Activated CD4-positive, alpha-beta T cell treated with anti-CD3 and anti-CD28 coated beads for 1 hour (primary cell): Measurements from ENCODE around the gene TMEM63B.
"Not testable (repeated sequence)": the region's sequence is repeated elsewhere in the genome, so short reads cannot be mapped to it uniquely, and the experiment has no call there.

Source experiments
- DNase-seq: peaks from one replicate; pipeline ENCODE4 v3.0.0-alpha.2; 2020

The TMEM63B gene

GRCh38 chr6:44172731-44173500, 45.6 kb downstream of the TMEM63B start:
- peak; percentile 63 for DNase-seq

DNA sequence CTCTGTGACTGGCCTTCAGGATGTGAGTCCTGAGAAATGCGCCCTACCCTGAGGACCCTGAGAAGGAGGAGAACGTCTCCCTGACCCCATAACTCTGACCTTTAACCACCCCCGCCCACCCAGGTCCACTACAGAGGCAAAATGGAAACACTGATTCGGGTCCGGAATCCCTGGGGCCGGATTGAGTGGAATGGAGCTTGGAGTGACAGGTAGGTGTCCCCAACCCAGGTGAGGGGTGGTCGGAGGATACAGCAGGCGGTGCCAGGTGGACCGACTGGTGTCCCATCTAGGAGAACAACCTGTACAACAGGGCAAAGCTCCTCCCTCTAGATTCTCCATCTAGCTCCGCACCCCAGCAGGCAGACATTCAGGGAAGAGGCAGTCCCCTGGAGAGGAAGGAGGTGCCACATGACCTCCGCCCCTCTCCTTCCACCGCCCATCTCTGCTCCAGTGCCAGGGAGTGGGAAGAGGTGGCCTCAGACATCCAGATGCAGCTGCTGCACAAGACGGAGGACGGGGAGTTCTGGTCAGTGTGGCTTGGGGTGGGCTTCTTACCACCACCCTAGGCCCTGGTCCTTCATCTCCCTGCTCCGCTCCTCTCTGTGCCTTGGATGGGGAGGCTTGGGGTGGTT, 48.9 kb downstream of the TMEM63B start:
- no peak for DNase-seq

DNA sequence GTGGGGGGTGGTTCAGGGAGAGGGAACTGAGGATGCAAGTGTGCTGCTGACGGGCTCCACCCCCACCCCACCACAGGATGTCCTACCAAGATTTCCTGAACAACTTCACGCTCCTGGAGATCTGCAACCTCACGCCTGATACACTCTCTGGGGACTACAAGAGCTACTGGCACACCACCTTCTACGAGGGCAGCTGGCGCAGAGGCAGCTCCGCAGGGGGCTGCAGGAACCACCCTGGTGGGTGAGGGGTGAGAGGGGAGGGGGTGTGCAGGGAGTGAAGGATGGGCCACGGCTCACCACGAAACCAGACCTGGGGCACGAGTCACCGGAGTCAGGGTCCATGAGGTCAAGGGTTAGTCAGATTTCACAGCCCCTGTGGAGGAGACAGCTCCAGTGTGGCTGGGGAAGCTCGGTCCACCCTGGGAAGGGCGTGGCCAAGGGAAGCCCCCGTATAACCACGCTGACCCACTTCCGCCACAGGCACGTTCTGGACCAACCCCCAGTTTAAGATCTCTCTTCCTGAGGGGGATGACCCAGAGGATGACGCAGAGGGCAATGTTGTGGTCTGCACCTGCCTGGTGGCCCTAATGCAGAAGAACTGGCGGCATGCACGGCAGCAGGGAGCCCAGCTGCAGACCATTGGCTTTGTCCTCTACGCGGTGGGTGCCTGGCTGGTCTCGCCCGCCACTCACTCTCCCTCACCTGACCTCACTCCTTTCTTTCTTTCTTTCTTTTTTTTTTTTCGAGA, 49.6 kb downstream of the TMEM63B start:
- no peak for DNase-seq

GRCh38 chr6:44177691-44178423, 50.5 kb downstream of the TMEM63B start:
- no peak for DNase-seq

- no peak for DNase-seq
These were observed 51.2 kb downstream of the TMEM63B start for GRCh38 chr6:44178424-44179071.

- DNase-seq = no peak
These were observed 51.8 kb downstream of the TMEM63B start for GRCh38 chr6:44179072-44179536.

DNA sequence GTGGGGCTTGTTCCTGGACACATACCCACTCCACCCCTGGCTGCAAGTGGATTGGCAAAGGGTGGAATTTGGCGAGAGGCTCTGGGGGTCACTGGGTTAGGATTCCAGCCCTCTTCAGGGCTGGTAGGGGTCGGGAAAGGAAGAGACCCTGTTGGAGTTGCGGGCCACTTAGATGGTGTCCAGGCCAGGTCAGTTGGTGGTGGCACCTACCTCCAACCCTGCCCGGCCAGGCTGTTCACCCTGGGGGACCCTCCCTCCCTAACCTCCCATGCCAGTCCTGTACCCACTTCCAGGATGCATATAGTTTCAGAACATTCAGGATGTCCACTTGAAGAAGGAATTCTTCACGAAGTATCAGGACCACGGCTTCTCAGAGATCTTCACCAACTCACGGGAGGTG, 52.3 kb downstream of the TMEM63B start:
- DNase-seq = no peak

DNA sequence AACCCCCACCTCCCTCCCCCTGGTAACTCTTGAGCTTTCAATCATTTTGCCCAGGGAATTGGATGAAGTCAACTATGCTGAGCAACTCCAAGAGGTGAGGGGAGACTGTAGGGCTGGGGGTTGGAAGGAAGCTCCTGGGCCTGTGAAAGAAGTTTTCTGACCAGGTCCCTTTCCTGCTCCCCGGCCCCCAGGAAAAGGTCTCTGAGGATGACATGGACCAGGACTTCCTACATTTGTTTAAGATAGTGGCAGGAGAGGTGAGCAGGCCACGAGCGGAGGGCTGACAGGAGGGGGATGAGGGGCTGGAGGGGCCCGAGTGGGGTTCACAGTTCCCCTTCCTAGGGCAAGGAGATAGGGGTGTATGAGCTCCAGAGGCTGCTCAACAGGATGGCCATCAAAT, 53.1 kb downstream of the TMEM63B start:
- no peak for DNase-seq

DNA sequence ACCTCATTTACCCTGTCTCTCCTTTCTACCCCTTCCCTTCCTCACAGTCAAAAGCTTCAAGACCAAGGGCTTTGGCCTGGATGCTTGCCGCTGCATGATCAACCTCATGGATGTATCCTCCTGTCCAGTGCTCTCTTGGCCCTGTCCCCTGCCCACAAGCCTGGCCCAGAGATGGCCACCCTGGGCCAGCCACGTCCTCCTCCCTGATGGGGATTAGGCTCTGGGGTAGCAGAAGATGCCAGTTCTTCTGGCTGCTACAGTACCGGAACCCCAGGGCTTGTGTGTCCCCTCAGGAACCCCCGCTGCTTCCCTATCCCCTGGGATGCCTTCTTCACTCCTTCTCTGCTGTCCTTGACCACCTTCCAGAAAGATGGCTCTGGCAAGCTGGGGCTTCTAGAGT, 53.5 kb downstream of the TMEM63B start:
- no peak for DNase-seq

- not testable (repeated sequence) for DNase-seq
These were observed 54.4 kb downstream of the TMEM63B start for GRCh38 chr6:44181784-44182183.

GRCh38 chr6:44182911-44183390, 55.6 kb downstream of the TMEM63B start:
- DNase-seq = no peak

- no peak for DNase-seq
These were observed 56.4 kb downstream of the TMEM63B start for GRCh38 chr6:44183783-44184182.

- DNase-seq = not testable (repeated sequence)
These were observed 58.0 kb downstream of the TMEM63B start for GRCh38 chr6:44185356-44185755.

DNA sequence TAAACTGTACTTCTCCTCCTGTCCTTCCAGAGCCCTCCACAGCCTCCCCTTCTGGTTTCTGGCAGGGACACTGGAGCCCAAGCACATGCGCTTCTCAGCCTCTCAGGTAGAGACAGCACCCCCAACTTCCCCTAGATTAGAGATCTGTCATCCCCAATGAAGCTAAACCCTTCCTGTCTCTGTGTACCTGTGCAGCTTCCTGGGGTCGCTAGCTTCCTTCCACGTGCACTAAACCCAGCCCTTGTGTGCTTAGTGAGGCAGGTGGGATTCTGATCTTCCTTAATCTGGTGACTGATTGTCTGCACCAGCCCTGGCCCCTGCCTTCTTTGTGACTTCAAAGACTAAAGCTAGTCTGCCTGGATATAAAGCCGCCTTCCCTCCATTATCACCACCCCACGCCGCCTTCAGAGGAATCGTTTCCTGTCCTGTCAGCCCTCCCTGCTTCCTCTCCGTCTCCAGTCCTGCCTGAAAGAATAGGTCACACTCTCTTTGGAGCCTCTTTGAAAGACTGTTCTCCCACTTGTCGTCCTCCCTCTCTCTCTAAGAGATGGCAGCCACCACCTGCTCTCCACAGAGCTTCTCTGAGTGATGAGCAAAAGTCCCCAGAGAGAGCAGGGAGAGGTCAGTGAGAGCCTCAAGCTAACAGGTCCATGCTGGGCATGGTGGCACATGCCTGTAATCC, 58.7 kb downstream of the TMEM63B start:
- no peak for DNase-seq

DNA sequence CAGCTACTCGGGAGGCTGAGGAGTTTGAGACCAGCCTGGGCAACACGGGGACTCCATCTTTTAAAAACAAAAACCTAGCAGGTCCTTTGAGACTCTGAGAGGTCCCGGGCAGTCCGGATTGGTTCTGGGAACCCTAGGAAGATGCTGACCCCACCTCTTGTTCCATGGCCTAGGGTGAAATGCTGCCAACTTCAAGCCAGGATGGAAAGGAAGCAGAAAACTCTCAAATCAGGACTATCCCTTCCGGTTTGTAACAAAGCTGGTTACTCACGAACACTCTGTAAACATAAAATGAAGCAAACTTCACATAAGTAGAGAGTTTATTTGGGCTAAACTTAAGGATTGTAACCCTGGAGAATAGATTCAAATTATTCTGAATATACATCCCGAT, 59.3 kb downstream of the TMEM63B start:
- DNase-seq = no peak

- DNase-seq = no peak
These were observed 61.5 kb downstream of the TMEM63B start for GRCh38 chr6:44188819-44189218.

DNA sequence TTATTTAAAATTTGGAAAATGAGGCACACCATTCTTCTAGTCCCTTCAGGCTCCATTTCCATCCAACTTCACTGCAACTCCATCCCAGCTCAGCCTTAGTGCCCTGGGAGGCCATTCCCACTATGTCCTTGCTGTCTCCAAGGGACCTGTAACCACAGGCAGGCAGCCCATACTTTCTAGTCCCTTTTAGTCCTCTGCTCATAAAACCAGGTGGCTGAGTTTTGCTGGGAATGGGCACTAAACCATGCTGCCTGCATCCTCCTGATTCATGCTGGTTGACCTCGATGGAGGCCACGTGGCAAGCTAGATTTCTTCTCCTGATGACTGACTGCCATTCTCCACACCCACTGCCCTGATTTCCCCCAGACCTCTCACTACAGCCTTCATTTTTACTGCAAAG, 61.9 kb downstream of the TMEM63B start:
- no peak for DNase-seq

DNA sequence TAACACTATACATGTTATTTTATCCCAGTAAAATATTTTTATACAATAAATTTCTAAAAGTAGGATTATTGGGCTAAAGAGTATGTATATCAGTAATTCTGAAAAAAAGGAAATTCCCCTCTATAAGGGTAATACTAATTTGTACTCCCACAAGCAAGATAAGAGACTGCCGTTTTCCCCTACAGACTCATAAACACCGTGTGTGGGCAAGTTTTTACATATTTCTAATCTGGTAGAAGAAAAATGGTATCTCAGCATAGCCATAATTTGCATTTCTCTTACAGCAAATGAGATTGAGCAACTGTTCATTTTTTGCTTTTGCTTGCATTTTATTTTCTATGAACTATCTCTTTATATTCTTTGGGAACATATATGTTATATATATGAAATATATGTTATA, 63.4 kb downstream of the TMEM63B start:
- DNase-seq = no peak

GRCh38 chr6:44192428-44193041, 65.2 kb downstream of the TMEM63B start:
- no peak for DNase-seq

DNA sequence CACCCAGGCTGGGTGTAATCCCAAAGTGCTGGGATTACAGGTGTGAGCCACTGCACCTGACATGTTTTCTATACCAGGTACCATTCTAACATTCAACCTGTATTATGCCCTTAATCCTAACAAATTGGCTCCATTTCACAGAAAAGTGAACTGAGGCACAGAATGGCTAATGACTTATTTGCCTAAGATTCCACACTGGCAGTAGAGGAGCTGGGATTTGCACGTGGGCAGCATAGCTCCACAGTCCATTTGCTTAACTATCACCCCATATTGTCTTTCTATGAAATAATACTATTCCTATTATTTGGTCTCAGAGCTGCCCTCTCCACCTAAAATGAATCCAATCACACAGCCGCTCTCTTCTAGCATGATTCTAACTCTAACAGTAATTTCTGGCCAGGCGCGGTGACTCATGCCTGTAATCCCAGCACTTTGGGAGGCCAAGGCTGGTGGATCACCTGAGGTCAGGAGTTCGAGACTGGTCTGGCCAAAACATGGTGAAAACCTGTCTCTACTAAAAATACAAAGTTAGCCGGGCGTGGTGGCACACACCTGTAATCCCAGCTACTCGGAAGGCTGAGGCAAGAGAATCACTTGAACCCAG, 66.1 kb downstream of the TMEM63B start:
- no peak for DNase-seq

- no peak for DNase-seq
These were observed 67.0 kb downstream of the TMEM63B start for GRCh38 chr6:44194326-44194725.
